Central memory CD8-positive, alpha-beta T cell (primary cell): Measurements from ENCODE around the gene AMN.

Source experiments
- ATAC-seq: fragments of 150-1000 bp; cut with Tn5 transposase; replicated peaks from 2 replicates; pipeline ENCODE4 v1.10.0; 2022; ENCODE audit warnings: mild to moderate bottlenecking, moderate FRiP score, moderate number of reproducible peaks; ENCODE audit not compliant: poor library complexity, severe bottlenecking; ENCODE audit errors: extremely low read depth
- DNase-seq, 2 donors: peaks; one replicate each; pipeline ENCODE4 v3.0.0; 2021; ENCODE audit warnings: low spot score in 2 of 2
- H3K27ac Mint-ChIP-seq: one replicate; pipeline ENCODE4 v1.8.0; 2022; ENCODE audit warnings: low read depth, mild to moderate bottlenecking, moderate library complexity, mixed read lengths
- H3K27me3 Mint-ChIP-seq: one replicate; pipeline ENCODE4 v1.8.0; 2022; ENCODE audit warnings: mixed read lengths
- H3K36me3 Mint-ChIP-seq: one replicate; pipeline ENCODE4 v1.8.0; 2022; ENCODE audit warnings: mild to moderate bottlenecking, moderate library complexity, mixed read lengths; ENCODE audit not compliant: insufficient read depth
- H3K4me1 Mint-ChIP-seq: one replicate; pipeline ENCODE4 v1.8.0; 2022; ENCODE audit warnings: mixed read lengths
- H3K4me3 Mint-ChIP-seq: one replicate; pipeline ENCODE4 v1.8.0; 2022; ENCODE audit warnings: mild to moderate bottlenecking, moderate library complexity, mixed read lengths
- H3K9me3 Mint-ChIP-seq: one replicate; pipeline ENCODE4 v1.8.0; 2022; ENCODE audit warnings: mixed read lengths

AMN gene

GRCh38 chr14:102902086-102902485 lies 20.4 kb upstream of the AMN start:
- no peak for DNase-seq
- ATAC-seq = no peak
- Mint-ChIP-seq H3K9me3 (no peaks in the 10 kb centered on the region), H3K4me1 (peaks cover 27% of the 10 kb centered on the region), H3K27me3 (no peaks in the 10 kb centered on the region), H3K36me3 (peaks cover 28% of the 10 kb centered on the region), H3K4me3 (no peak overlapping the region), H3K27ac (peak overlapping the region; percentile 82)

GRCh38 chr14:102902523-102903247 lies 19.8 kb upstream of the AMN start:
- ATAC-seq = no peak
- peaks cover 32% of the 10 kb centered on the region for H3K36me3 Mint-ChIP-seq

GRCh38 chr14:102903248-102903888 lies 19.1 kb upstream of the AMN start:
- no peak for DNase-seq
- H3K27ac Mint-ChIP-seq = peak overlapping the region; percentile 67
- H3K9me3 Mint-ChIP-seq = no peaks in the 10 kb centered on the region
- no peak overlapping the region for H3K4me3 Mint-ChIP-seq
- no peak for ATAC-seq
- H3K27me3 Mint-ChIP-seq = no peaks in the 10 kb centered on the region
- H3K4me1 Mint-ChIP-seq = peaks cover 27% of the 10 kb centered on the region
- peaks cover 34% of the 10 kb centered on the region for H3K36me3 Mint-ChIP-seq

More at GRCh38 chr14:102902523-102903247, 19.8 kb upstream of the AMN start:
- no peak for DNase-seq
- Mint-ChIP-seq H3K27me3 (no peaks in the 10 kb centered on the region), H3K4me3 (no peak overlapping the region), H3K27ac (peak overlapping the region; percentile 82), H3K9me3 (no peaks in the 10 kb centered on the region), H3K4me1 (peaks cover 27% of the 10 kb centered on the region)

- no peaks in the 10 kb centered on the region for H3K9me3 Mint-ChIP-seq
- peaks cover 34% of the 10 kb centered on the region for H3K36me3 Mint-ChIP-seq
- DNase-seq (no peak), ATAC-seq (no peak)
- no peaks in the 10 kb centered on the region for H3K27me3 Mint-ChIP-seq
- no peak overlapping the region for H3K4me3 Mint-ChIP-seq
- H3K4me1 Mint-ChIP-seq = peaks cover 27% of the 10 kb centered on the region
- H3K27ac Mint-ChIP-seq = peak overlapping the region; percentile 67
Measured at GRCh38 chr14:102903889-102904512, 18.5 kb upstream of the AMN start.

- peaks cover 34% of the 10 kb centered on the region for H3K36me3 Mint-ChIP-seq
Measured at GRCh38 chr14:102905116-102906108, 17.1 kb upstream of the AMN start.

GRCh38 chr14:102906616-102907302 lies 15.7 kb upstream of the AMN start:
- peaks cover 31% of the 10 kb centered on the region for H3K36me3 Mint-ChIP-seq
- peaks cover 18% of the 10 kb centered on the region for H3K4me1 Mint-ChIP-seq
- H3K27me3 Mint-ChIP-seq = no peaks in the 10 kb centered on the region
- H3K4me3 Mint-ChIP-seq = no peak overlapping the region
- H3K9me3 Mint-ChIP-seq = no peaks in the 10 kb centered on the region
- no peak overlapping the region for H3K27ac Mint-ChIP-seq
- DNase-seq (no peak), ATAC-seq (no peak)

More at GRCh38 chr14:102905116-102906108, 17.1 kb upstream of the AMN start:
- H3K4me1 Mint-ChIP-seq = peaks cover 27% of the 10 kb centered on the region
- no peak for ATAC-seq
- no peak for DNase-seq
- H3K27ac Mint-ChIP-seq = peak overlapping the region; percentile 65
- H3K9me3 Mint-ChIP-seq = no peaks in the 10 kb centered on the region
- no peaks in the 10 kb centered on the region for H3K27me3 Mint-ChIP-seq
- H3K4me3 Mint-ChIP-seq = no peak overlapping the region

GRCh38 chr14:102907303-102907844 lies 15.1 kb upstream of the AMN start:
- peaks cover 16% of the 10 kb centered on the region for H3K4me1 Mint-ChIP-seq
- ATAC-seq (no peak), DNase-seq (no peak)
- no peak overlapping the region for H3K4me3 Mint-ChIP-seq
- H3K36me3 Mint-ChIP-seq = peaks cover 31% of the 10 kb centered on the region
- no peak overlapping the region for H3K27ac Mint-ChIP-seq
- H3K27me3 Mint-ChIP-seq = no peaks in the 10 kb centered on the region
- no peaks in the 10 kb centered on the region for H3K9me3 Mint-ChIP-seq

GRCh38 chr14:102907980-102908730 lies 14.3 kb upstream of the AMN start:
- ATAC-seq (no peak), DNase-seq (no peak)
- no peak overlapping the region for H3K27ac Mint-ChIP-seq
- H3K4me1 Mint-ChIP-seq = peaks cover 8% of the 10 kb centered on the region
- H3K9me3 Mint-ChIP-seq = no peaks in the 10 kb centered on the region
- H3K4me3 Mint-ChIP-seq = no peak overlapping the region
- peaks cover 31% of the 10 kb centered on the region for H3K36me3 Mint-ChIP-seq
- no peaks in the 10 kb centered on the region for H3K27me3 Mint-ChIP-seq

GRCh38 chr14:102908766-102909455 lies 13.6 kb upstream of the AMN start:
- H3K9me3 Mint-ChIP-seq = no peaks in the 10 kb centered on the region
- H3K36me3 Mint-ChIP-seq = peaks cover 28% of the 10 kb centered on the region
- DNase-seq (no peak), ATAC-seq (no peak)
- peaks cover under 1% of the 10 kb centered on the region for H3K4me1 Mint-ChIP-seq
- H3K27ac Mint-ChIP-seq = no peak overlapping the region
- H3K27me3 Mint-ChIP-seq = no peaks in the 10 kb centered on the region
- no peak overlapping the region for H3K4me3 Mint-ChIP-seq

- DNase-seq = no peak
- Mint-ChIP-seq H3K27me3 (no peaks in the 10 kb centered on the region), H3K27ac (no peak overlapping the region), H3K9me3 (no peaks in the 10 kb centered on the region), H3K4me1 (no peaks in the 10 kb centered on the region), H3K4me3 (no peak overlapping the region), H3K36me3 (peaks cover 25% of the 10 kb centered on the region)
- no peak for ATAC-seq
Measured at GRCh38 chr14:102909462-102909861, 13.0 kb upstream of the AMN start.

- Mint-ChIP-seq H3K9me3 (no peaks in the 10 kb centered on the region), H3K4me1 (no peaks in the 10 kb centered on the region), H3K27me3 (no peaks in the 10 kb centered on the region), H3K27ac (no peak overlapping the region), H3K4me3 (no peak overlapping the region), H3K36me3 (peaks cover 25% of the 10 kb centered on the region)
- DNase-seq (no peak), ATAC-seq (no peak)
Measured at GRCh38 chr14:102909911-102910310, 12.6 kb upstream of the AMN start.
